Motor neuron (in vitro differentiated cells): ENCODE data around the gene XDH. TPM values are rescaled to one million over a fixed set of nuclear protein-coding genes. Genes with fewer than 3 reads are reported as not detected.

ENCODE experiments used
- ATAC-seq, 8 experiments: fragments of 200-7000 bp; cut with Tn5 transposase; replicated peaks in 6 of 8; 2 replicates each; pipeline ENCODE4 v1.8.0; 2021; ENCODE audit warnings: mild to moderate bottlenecking in 8 of 8, moderate library complexity in 8 of 8
- H3K27ac ChIP-seq, 2 donors: fragments of 250-450 bp; sonication (Bioruptor Pico); 2 replicates each; pipeline ENCODE4 v1.9.0; 2021; ENCODE audit warnings: antibody characterized with exemption in 2 of 2, mild to moderate bottlenecking in 2 of 2, moderate library complexity in 1 of 2
- H3K4me1 ChIP-seq, 2 donors: fragments of 250-450 bp; sonication (Bioruptor Pico); replicated peaks in 1 of 2; 2 replicates each; pipeline ENCODE4 v1.6.1; 2021; ENCODE audit warnings: antibody characterized with exemption in 2 of 2, mild to moderate bottlenecking in 2 of 2, moderate library complexity in 1 of 2
- H3K4me3 ChIP-seq, 5 donors: fragments of 250-450 bp; sonication (Bioruptor Pico); 2 replicates each; pipeline ENCODE4 v1.9.0; 2021; ENCODE audit warnings: antibody characterized with exemption in 5 of 5, mild to moderate bottlenecking in 5 of 5, moderate library complexity in 4 of 5
- WGBS, 10 experiments: fragments of 450-650 bp; shearing (Covaris generic); methylation state at CpG; one replicate each; pipeline ENCODE4 v1.0.0; 2022; 5-methylcytosine and 5-hydroxymethylcytosine counted together
- in situ Hi-C, 9 experiments: fragments of 400-800 bp; cut with MboI; loops; one replicate each; pipeline ENCODE4 v1.15.0; 2021; ENCODE audit warnings: low sequenced_read_pairs in 9 of 9, low pct_unique_long_range_greater_than_20kb in 2 of 9; ENCODE audit not compliant: unreplicated experiment in 9 of 9
- total RNA-seq, 8 experiments: library from RNA; unstranded; fragments of 300-600 nt; gene quantifications; 2 replicates each; pipeline versions ENCODE4 v1.2.3 to v1.2.4, GENCODE V29; 2022

XDH gene
- total RNA-seq, 8 experiments from 2014 or later = 0.10 to 0.57 (median 0.40) TPM; not detected in 2

DNA sequence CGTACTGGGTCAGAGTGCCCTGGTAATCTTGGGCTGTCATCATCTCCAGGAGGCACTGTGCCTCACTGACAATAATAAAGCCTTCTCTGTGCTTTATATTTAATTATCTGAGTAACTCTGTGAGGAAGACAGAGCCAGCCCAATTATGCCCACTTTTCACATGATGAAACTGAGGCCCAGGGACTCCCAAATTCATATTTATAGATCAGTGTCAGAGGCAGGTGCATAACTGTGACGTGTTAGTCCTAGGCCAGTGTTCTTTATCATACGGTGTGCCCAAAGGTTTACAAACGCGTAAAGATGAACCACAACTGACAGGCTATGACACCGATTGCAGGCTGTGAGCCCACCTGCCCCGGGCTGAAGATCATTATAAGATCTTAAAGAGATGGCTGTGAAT, 65.4 kb downstream of the XDH start:
- Histone ChIP-seq H3K4me1 (no peaks in the 10 kb centered on the region), H3K27ac (no peak overlapping the region), H3K4me3 (no peak overlapping the region)
- in situ Hi-C loops = loop anchor here in 6 of 9 experiments (25.0 kb wide), 4 partner anchors 612 to 1187 kb away; no protein-coding TSS in a partner anchor
- ATAC-seq = no peak
- 71 to 100% (median 90%) methylated on average over 1 to 7 of the region's 7 CpGs; no CpG with 5 or more reads in 2 of the 10 experiments for WGBS, 10 experiments

GRCh38 chr2:31348618-31349017, 65.9 kb downstream of the XDH start:
- in situ Hi-C loops = loop anchor here in 6 of 9 experiments (25.0 kb wide), 4 partner anchors 611 to 1186 kb away; no protein-coding TSS in a partner anchor
- ATAC-seq = no peak
- WGBS, 10 experiments = 8 to 100% (median 84%) methylated on average over 1 to 5 of the region's 5 CpGs
- Histone ChIP-seq H3K4me1 (no peaks in the 10 kb centered on the region), H3K27ac (no peak overlapping the region), H3K4me3 (no peak overlapping the region)

- no peak overlapping the region for H3K27ac ChIP-seq
- 9 to 81% (median 76%) methylated on average over 3 to 9 of the region's 9 CpGs; no CpG with 5 or more reads in 3 of the 10 experiments for WGBS, 10 experiments
- no peaks in the 10 kb centered on the region for H3K4me1 ChIP-seq
- ATAC-seq = peak in 2 of 8 experiments; percentile 19 to 43
- in situ Hi-C loops = loop anchor here in 6 of 9 experiments (25.0 kb wide), 4 partner anchors 610 to 1185 kb away; no protein-coding TSS in a partner anchor
- no peak overlapping the region for H3K4me3 ChIP-seq
Measured at GRCh38 chr2:31347750-31348149, 66.8 kb downstream of the XDH start.

DNA sequence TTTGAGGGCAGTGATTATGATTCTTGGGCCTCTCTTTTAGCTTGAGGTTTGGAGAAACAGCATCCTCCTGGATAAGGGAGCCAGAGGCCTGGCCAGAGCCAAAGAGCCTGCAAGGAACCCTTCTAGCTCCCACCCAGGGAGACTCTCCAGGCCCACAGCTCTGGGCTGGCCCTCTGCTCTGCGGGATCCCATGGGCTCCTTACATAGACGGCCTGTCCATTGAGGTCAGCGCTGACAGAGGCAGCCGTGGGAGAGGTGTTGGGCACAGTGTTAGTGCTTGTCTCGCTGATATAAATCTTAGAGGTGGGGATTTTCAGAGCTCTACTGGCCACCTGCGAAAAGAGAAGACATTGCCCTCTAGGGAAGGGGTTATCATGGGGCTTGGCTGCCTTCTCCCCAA, 67.2 kb downstream of the XDH start:
- in situ Hi-C loops = loop anchor here in 6 of 9 experiments (25.0 kb wide), 4 partner anchors 610 to 1185 kb away; no protein-coding TSS in a partner anchor
- H3K4me3 ChIP-seq = no peak overlapping the region
- ATAC-seq = no peak
- H3K27ac ChIP-seq = no peak overlapping the region
- 51 to 90% (median 77%) methylated on average over 3 to 5 of the region's 6 CpGs; no CpG with 5 or more reads in 6 of the 10 experiments for WGBS, 10 experiments
- no peaks in the 10 kb centered on the region for H3K4me1 ChIP-seq

- H3K27ac ChIP-seq = no peak overlapping the region
- H3K4me1 ChIP-seq = no peaks in the 10 kb centered on the region
- ATAC-seq = no peak
- in situ Hi-C loops = loop anchor here in 6 of 9 experiments (25.0 kb wide), 4 partner anchors 607 to 1182 kb away; no protein-coding TSS in a partner anchor
- H3K4me3 ChIP-seq = no peak overlapping the region
- WGBS, 10 experiments = 60 to 83% (median 72%) methylated on average over 1 to 3 of the region's 4 CpGs; no CpG with 5 or more reads in 5 of the 10 experiments
Measured at GRCh38 chr2:31344447-31344846, 70.1 kb downstream of the XDH start.

- Histone ChIP-seq H3K4me1 (no peaks in the 10 kb centered on the region), H3K4me3 (no peak overlapping the region), H3K27ac (no peak overlapping the region)
- no peak for ATAC-seq
- in situ Hi-C loops = loop anchor here in 6 of 9 experiments (25.0 kb wide), 4 partner anchors 604 to 1179 kb away; no protein-coding TSS in a partner anchor
- 79 to 100% (median 84%) methylated on average over 1 to 6 of the region's 6 CpGs; no CpG with 5 or more reads in 3 of the 10 experiments for WGBS, 10 experiments
Measured at GRCh38 chr2:31341351-31341750, 73.2 kb downstream of the XDH start.

DNA sequence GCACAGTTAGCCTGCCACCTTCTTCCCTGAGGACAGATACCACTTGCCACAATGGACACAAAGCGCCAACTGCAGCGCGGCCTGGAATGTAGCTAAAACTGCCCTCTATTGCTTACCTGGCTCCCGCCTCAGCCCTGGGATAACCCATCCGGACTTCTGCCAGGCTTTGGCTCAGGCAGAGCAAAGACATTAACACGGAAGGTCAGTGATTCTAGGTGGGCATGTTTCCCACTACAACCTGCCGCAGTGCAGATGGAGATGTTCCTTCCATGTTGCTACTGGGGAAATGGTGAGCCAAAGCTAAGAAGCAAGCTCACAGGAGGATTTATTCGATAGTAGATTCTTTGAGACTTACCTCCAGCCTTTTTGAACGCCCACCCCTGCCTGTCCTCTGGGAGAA, 74.8 kb downstream of the XDH start:
- H3K27ac ChIP-seq = no peak overlapping the region
- in situ Hi-C loops = loop anchor here (10.0 to 25.0 kb wide), 5 partner anchors 602 to 1177 kb away; no protein-coding TSS in a partner anchor
- no peak for ATAC-seq
- WGBS, 10 experiments = 94 to 100% (median 97%) methylated on average over 1 to 7 of the region's 9 CpGs; no CpG with 5 or more reads in 5 of the 10 experiments
- H3K4me3 ChIP-seq = no peak overlapping the region
- H3K4me1 ChIP-seq = no peaks in the 10 kb centered on the region

GRCh38 chr2:31337860-31338259, 76.7 kb downstream of the XDH start:
- WGBS, 10 experiments = 4 to 96% (median 71%) methylated on average over 1 to 6 of the region's 6 CpGs; no CpG with 5 or more reads in 1 of the 10 experiments
- Histone ChIP-seq H3K4me1 (no peaks in the 10 kb centered on the region), H3K4me3 (no peak overlapping the region), H3K27ac (no peak overlapping the region)
- in situ Hi-C loops = loop anchor here (10.0 to 25.0 kb wide), 5 partner anchors 601 to 1176 kb away; no protein-coding TSS in a partner anchor
- ATAC-seq = peak in 1 of 8 experiments; percentile 39

DNA sequence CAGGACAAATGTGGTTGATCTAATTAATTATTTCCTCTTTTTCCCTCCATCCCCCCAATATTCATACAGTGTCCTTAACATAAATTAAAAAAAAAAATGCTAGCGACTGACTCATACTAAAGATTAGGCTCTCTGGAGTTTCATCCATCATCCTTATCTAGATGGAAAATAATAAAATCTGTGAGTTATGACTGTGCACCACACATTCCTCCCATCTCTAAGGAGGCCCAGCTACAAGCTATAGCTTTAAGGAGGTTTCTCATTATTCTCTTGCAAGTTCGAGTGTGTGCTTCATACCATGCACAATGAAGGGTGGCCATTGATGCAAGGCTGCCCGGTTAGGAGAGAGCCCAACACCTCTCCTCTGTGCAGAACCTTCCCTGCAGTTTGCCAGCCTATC, 77.3 kb downstream of the XDH start:
- in situ Hi-C loops = loop anchor here (10.0 to 25.0 kb wide), 5 partner anchors 600 to 1175 kb away; no protein-coding TSS in a partner anchor
- Histone ChIP-seq H3K4me3 (no peak overlapping the region), H3K4me1 (no peaks in the 10 kb centered on the region), H3K27ac (no peak overlapping the region)
- ATAC-seq = no peak
- 20 to 100% (median 75%) methylated on average over 1 to 3 of the region's 3 CpGs; no CpG with 5 or more reads in 4 of the 10 experiments for WGBS, 10 experiments

DNA sequence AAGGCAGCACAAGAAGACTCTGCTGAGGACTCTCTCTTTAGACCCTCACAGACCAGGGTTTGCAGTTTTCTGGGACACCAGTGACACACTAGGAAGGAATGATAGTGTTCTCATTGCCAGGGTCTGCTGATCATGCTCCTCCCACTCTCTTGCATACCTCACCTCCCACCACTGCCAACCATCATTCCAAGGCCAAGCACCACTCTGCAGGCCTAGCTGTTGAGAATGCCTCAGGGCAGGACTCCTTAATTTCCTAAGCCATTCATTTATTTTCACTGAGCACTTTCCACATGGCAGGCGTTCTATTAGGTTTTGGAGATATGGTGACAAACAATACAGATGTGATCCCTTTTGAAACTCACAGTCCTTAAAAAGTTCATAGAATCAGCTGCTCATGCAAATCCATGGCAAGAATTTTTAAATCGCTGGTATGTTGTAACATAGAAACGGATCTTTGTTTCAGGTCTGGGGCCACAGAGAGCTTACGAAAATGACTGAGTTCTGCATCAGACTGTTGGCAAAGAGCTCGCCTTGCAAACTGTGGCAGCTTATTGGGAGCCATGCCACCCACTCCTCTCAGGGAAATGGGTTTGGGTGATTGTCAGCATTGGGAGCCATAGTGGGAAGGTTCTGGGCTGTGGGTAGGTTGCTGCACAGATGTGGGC, 78.5 kb downstream of the XDH start:
- Histone ChIP-seq H3K4me3 (no peak overlapping the region), H3K4me1 (no peaks in the 10 kb centered on the region), H3K27ac (no peak overlapping the region)
- peak in 1 of 8 experiments; percentile 33 for ATAC-seq
- in situ Hi-C loops = loop anchor here (10.0 to 25.0 kb wide), 5 partner anchors 599 to 1174 kb away; no protein-coding TSS in a partner anchor
- WGBS, 10 experiments = 13 to 100% (median 76%) methylated on average over 1 to 4 of the region's 5 CpGs; no CpG with 5 or more reads in 2 of the 10 experiments

- peak in 1 of 8 experiments; percentile 26 for ATAC-seq
- no peaks in the 10 kb centered on the region for H3K4me1 ChIP-seq
- in situ Hi-C loops = loop anchor here (10.0 to 25.0 kb wide), 5 partner anchors 597 to 1172 kb away; no protein-coding TSS in a partner anchor
- no peak overlapping the region for H3K4me3 ChIP-seq
- H3K27ac ChIP-seq = no peak overlapping the region
- WGBS, 10 experiments = 28 to 88% (median 60%) methylated on average over 1 to 5 of the region's 5 CpGs; no CpG with 5 or more reads in 1 of the 10 experiments
Measured at GRCh38 chr2:31334311-31335026, 80.1 kb downstream of the XDH start.

DNA sequence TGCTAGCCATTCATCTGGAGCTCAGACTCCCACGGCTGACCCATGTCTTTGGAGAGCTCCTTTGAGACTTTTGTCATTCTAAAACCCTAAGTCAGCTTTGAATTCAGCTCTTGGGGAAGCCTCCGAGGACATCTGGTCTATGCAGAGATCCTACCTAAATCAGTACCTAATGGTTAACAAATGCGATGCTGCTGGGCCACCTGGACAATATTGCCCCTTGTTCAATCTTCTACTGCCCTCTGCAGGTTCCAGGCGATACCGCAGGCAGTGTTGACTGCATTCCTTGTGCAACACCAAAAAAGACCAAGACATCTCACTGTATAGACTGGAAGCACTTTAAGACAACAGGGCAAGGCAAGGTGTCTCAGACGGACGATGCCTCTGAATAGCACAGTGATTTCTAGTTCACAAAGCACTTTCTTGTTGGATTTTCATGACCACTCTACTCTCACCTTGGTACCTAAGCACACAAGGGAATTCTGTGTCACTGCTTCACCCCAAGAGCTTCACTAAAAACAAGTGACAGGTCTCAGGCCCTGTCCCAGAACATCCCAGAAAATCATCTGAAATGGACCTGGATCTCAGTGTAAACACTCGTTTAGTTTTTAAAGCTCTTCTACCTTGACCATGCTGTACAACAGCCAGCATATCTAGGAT, 80.9 kb downstream of the XDH start:
- H3K4me3 ChIP-seq = no peak overlapping the region
- H3K27ac ChIP-seq = no peak overlapping the region
- 0 to 28% (median 7%) methylated on average over 1 to 7 of the region's 8 CpGs; no CpG with 5 or more reads in 1 of the 10 experiments for WGBS, 10 experiments
- ATAC-seq = peak; percentile 71 to 92 (median 85)
- in situ Hi-C loops = loop anchor here (10.0 to 25.0 kb wide), 5 partner anchors 596 to 1171 kb away; no protein-coding TSS in a partner anchor
- H3K4me1 ChIP-seq = no peaks in the 10 kb centered on the region
